Fibroblast of skin of abdomen (primary cell): ENCODE results near the gene KRAS.

Source experiments
- DNase-seq: peaks from one replicate; pipeline ENCODE4 v3.0.0-alpha.2; 2013

KRAS gene

DNA sequence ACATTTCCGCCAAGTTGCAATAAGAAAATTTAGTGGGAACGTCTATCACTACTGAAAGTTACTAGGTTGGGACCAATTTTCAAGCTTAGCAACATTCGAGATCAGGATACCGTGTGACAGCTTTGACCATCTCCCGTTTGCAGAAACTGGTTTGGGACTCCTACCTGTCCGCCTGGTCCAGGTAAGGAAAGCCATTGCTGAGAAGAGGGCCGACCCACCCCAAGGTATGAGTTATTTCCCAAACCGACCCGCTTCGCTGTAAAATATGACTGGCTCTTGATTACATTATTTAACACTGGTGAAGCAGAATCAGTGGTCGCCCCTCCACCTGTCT lies 56.0 kb downstream of the KRAS start:
- no peak for DNase-seq

- peak; percentile 75 for DNase-seq
Measured at GRCh38 chr12:25194214-25194613, 56.5 kb downstream of the KRAS start.

DNA sequence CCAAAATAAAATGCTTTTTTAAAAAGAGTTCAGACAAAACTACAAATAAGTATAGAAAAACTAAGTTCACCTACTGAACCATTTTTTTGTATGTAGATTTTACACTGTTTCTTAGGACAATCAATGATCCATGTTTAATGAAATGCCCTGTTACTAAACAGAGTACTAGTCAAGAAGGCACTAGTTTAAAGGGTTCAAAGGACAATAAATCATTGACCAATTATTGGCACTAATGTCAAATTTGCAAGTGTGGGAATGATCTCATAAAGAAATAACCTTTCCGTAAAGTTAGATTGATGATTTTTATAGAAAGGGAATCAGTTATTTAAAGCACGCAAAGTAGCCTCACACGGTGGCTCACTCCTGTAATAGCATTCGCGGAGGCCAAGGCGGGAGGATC lies 59.9 kb downstream of the KRAS start:
- DNase-seq = no peak

GRCh38 chr12:25189656-25190055 lies 61.1 kb downstream of the KRAS start:
- DNase-seq = peak; percentile 3

DNA sequence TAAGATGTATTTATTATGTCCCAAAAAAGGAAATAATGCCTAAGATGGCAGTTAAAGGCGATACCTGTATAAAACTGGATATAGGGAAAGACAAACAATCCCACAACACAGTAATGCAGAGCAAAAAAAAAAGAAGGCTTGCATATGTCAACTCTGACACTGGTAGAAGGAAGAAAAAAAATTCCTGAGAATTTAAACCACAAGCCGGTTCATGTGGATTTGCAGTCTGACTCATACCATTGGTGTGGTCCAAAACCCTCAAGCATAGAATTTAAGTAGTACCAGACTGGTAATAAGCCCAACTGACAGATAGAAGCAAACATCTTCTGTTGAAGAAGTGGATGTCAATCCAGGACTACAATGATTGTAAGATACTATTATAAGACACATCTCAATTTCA lies 62.9 kb downstream of the KRAS start:
- peak; percentile 94 for DNase-seq

DNA sequence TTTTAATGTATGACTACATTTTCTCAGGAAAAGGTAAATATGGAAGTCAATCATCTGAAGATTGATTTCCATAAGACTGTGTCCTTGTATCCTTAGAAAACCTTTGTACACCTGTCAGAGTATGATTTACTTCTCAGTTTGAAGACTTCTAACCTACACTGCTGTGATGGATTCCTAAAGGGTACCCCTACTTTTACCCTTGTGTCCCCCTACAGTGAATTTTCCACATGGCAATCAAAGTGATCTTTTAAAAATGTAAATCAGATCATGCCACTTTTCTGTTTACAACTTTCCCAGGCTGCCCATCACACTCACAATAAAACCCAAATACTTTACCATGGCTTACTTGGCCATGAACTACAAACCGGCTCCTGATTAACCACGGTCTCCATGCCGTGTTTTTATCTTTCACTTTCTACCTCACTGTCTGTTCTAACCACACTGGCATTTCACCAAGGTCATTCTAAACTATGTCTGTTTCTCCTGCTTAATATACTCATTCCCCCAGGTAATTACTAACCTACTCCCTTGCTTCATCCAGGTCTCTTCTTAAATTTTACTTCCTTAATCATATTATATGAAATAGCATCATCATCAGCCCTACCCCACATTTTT lies 63.8 kb downstream of the KRAS start:
- peak; percentile 23 for DNase-seq

GRCh38 chr12:25186038-25186787 lies 64.5 kb downstream of the KRAS start:
- no peak for DNase-seq

- DNase-seq = no peak
Measured at GRCh38 chr12:25184132-25184531, 66.6 kb downstream of the KRAS start.

- DNase-seq = no peak
Measured at GRCh38 chr12:25182765-25183164, 68.0 kb downstream of the KRAS start.

DNA sequence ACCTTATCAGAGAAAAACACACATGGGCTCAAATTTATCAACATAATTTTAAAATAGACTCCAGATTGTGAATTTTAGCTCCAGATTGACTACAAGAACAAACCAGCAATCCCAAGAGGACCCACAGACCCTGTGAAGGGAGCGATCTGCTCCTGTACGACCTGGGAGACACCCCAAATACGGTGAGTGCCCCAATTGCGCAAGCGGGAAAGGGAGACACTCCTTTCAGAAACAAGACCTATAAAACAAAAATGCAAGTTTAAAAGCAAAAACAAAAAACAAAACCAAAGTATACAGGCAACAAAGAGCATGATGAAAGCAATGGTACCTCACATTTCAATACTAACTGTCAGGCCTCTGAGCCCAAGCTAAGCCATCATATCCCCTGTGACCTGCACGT lies 87.9 kb downstream of the KRAS start:
- DNase-seq = no peak

GRCh38 chr12:25156061-25156460 lies 94.7 kb downstream of the KRAS start:
- DNase-seq = no peak

- peak; percentile 35 for DNase-seq
Measured at GRCh38 chr12:25155022-25155576, 95.6 kb downstream of the KRAS start.
